IMR-90 (cell line): ENCODE measurements around the gene SRPK3. TPM values are rescaled to one million over a fixed set of nuclear protein-coding genes. Genes with fewer than 3 reads are reported as not detected.

Experiments used
- ATAC-seq: fragments of 200-7000 bp; cut with Tn5 transposase; 2 replicates; pipeline ENCODE4 v1.9.1; 2020; ENCODE audit warnings: low read depth, mild to moderate bottlenecking, moderate library complexity
- BruUV-seq: library from RNA; stranded (reverse); fragments of 400-500 nt; replicated peaks from 2 replicates; lab custom pipeline; 2021; lab: Mats Ljungman, UMichigan
- CTCF ChIA-PET: fragments of 300-600 bp; formaldehyde crosslinking; extraction: SDS; loops from one replicate; lab custom pipeline; 2021; ENCODE audit warnings: antibody characterized with exemption; lab: Yijun Ruan, JAX
- POLR2A ChIA-PET: fragments of 300-600 bp; sonication (Branson Sonifier 250); formaldehyde crosslinking; loops from one replicate; lab custom pipeline; 2022; ENCODE audit warnings: antibody characterized with exemption; ENCODE audit not compliant: unreplicated experiment; lab: Charles Lee
- DNase-seq: peaks from one replicate; pipeline ENCODE4 v3.0.0; 2013
- H2AFZ ChIP-seq: replicated peaks from 2 replicates; pipeline ENCODE3; 2013; ENCODE audit warnings: low read length, mild to moderate bottlenecking; ENCODE audit not compliant: poor library complexity
- H2AK5ac ChIP-seq: 2 replicates; pipeline ENCODE4 v1.6.1; 2013; ENCODE audit warnings: low read depth, low read length, inconsistent platforms
- H2AK9ac ChIP-seq: replicated peaks from 2 replicates; pipeline ENCODE3; 2013; ENCODE audit warnings: mild to moderate bottlenecking, low read depth, low read length, moderate library complexity; ENCODE audit not compliant: poor library complexity
- H2BK120ac ChIP-seq: 2 replicates; pipeline ENCODE4 v1.6.1; 2013; ENCODE audit warnings: low read depth, low read length, inconsistent platforms
- H2BK15ac ChIP-seq: 3 replicates; pipeline ENCODE4 v1.6.1; 2013; ENCODE audit warnings: low read depth, low read length, inconsistent platforms
- H2BK20ac ChIP-seq: 2 replicates; pipeline ENCODE4 v1.6.1; 2013; ENCODE audit warnings: low read depth, mild to moderate bottlenecking, inconsistent platforms, low read length, moderate library complexity
- H2BK5ac ChIP-seq: 2 replicates; pipeline ENCODE4 v1.6.1; 2013; ENCODE audit warnings: mild to moderate bottlenecking, low read depth, low read length, inconsistent platforms; ENCODE audit not compliant: poor library complexity, severe bottlenecking
- H3K14ac ChIP-seq: replicated peaks from 2 replicates; pipeline ENCODE4 v1.6.1; 2013; ENCODE audit warnings: low read depth, low read length, inconsistent platforms
- H3K18ac ChIP-seq: 2 replicates; pipeline ENCODE4 v1.6.1; 2013; ENCODE audit warnings: low read depth, low read length, control low read depth
- H3K23ac ChIP-seq: 2 replicates; pipeline ENCODE4 v1.6.1; 2013; ENCODE audit warnings: low read depth, low read length, inconsistent platforms
- H3K27ac ChIP-seq: 2 replicates; pipeline ENCODE4 v1.5.1; 2013; ENCODE audit warnings: mild to moderate bottlenecking, control low read depth, low read length; ENCODE audit not compliant: insufficient read depth
- H3K27me3 ChIP-seq: 2 replicates; pipeline ENCODE4 v1.6.1; 2013; ENCODE audit warnings: low read length; ENCODE audit not compliant: control insufficient read depth, insufficient read depth
- H3K36me3 ChIP-seq: 2 replicates; pipeline ENCODE4 v1.6.1; 2013; ENCODE audit warnings: low read length, mixed read lengths; ENCODE audit not compliant: control insufficient read depth, insufficient read depth
- H3K4ac ChIP-seq: 2 replicates; pipeline ENCODE4 v1.6.1; 2013; ENCODE audit warnings: low read depth, low read length, inconsistent platforms
- H3K4me1 ChIP-seq: 2 replicates; pipeline ENCODE4 v1.6.1; 2013; ENCODE audit warnings: low read length, mixed read lengths; ENCODE audit not compliant: control insufficient read depth, insufficient read depth
- H3K4me2 ChIP-seq: 2 replicates; pipeline ENCODE4 v1.6.1; 2013; ENCODE audit warnings: low read depth, mild to moderate bottlenecking, control low read depth, low read length, moderate library complexity
- H3K4me3 ChIP-seq: 2 replicates; pipeline ENCODE4 v1.5.1; 2013; ENCODE audit warnings: low read depth, mild to moderate bottlenecking, control low read depth, low read length, moderate library complexity; ENCODE audit not compliant: insufficient read depth
- H3K56ac ChIP-seq: 2 replicates; pipeline ENCODE4 v1.6.1; 2013; ENCODE audit warnings: low read length, inconsistent platforms; ENCODE audit not compliant: insufficient read depth; ENCODE audit errors: extremely low read depth
- H3K79me1 ChIP-seq, 2 experiments: 2 replicates each; pipeline ENCODE4 v1.6.1; 2013; ENCODE audit warnings: low read length in 2 of 2, inconsistent platforms in 1 of 2, low read depth in 1 of 2
- H3K9ac ChIP-seq: 2 replicates; pipeline ENCODE4 v1.6.1; 2013; ENCODE audit warnings: low read depth, low read length, control low read depth
- H3K9me1 ChIP-seq: 2 replicates; pipeline ENCODE4 v1.6.1; 2013; ENCODE audit warnings: low read length, inconsistent platforms; ENCODE audit not compliant: insufficient read depth
- H3K9me3 ChIP-seq: 2 replicates; pipeline ENCODE4 v1.6.1; 2013; ENCODE audit warnings: low read length; ENCODE audit not compliant: control insufficient read depth, insufficient read depth
- H4K20me1 ChIP-seq: 2 replicates; pipeline ENCODE4 v1.6.1; 2013; ENCODE audit warnings: low read length, inconsistent platforms; ENCODE audit not compliant: insufficient read depth
- H4K5ac ChIP-seq: 2 replicates; pipeline ENCODE4 v1.6.1; 2013; ENCODE audit warnings: mild to moderate bottlenecking, low read depth, low read length, control low read depth
- H4K8ac ChIP-seq, 2 experiments: 2 replicates each; pipeline ENCODE4 v1.6.1; 2013; ENCODE audit warnings: low read depth in 2 of 2, low read length in 2 of 2, control low read depth in 1 of 2, inconsistent platforms in 1 of 2
- H4K91ac ChIP-seq: 2 replicates; pipeline ENCODE4 v1.6.1; 2013; ENCODE audit warnings: low read depth, low read length, inconsistent platforms; ENCODE audit not compliant: insufficient read depth
- BHLHE40 ChIP-seq: fragments of 150-350 bp; IDR thresholded peaks from 2 replicates; pipeline ENCODE4 v1.6.1; 2016; ENCODE audit warnings: mild to moderate bottlenecking, low read depth, low read length
- CEBPB ChIP-seq: IDR thresholded peaks from 2 replicates; pipeline ENCODE4 v1.6.1; 2012; ENCODE audit warnings: low read depth, low read length, improper control_type of control experiment
- CHD1 ChIP-seq: IDR thresholded peaks from 2 replicates; pipeline ENCODE4 v1.6.1; 2012; ENCODE audit warnings: low read depth, low read length, improper control_type of control experiment
- CTCF ChIP-seq: conservative IDR thresholded peaks from 2 replicates; pipeline ENCODE4 v1.5.1; 2012; ENCODE audit warnings: mild to moderate bottlenecking, low read depth, low read length, improper control_type of control experiment
- ELK1 ChIP-seq: fragments of 150-350 bp; IDR thresholded peaks from 2 replicates; pipeline ENCODE4 v1.6.1; 2016; ENCODE audit warnings: low read depth, mild to moderate bottlenecking, low read length, moderate library complexity, borderline replicate concordance
- FOS ChIP-seq: fragments of 150-350 bp; IDR thresholded peaks from 2 replicates; pipeline ENCODE4 v1.6.1; 2016; ENCODE audit warnings: low read depth, low read length
- MAFK ChIP-seq: IDR thresholded peaks from 2 replicates; pipeline ENCODE4 v1.6.1; 2012; ENCODE audit warnings: low read depth, low read length, improper control_type of control experiment
- MAZ ChIP-seq: IDR thresholded peaks from 2 replicates; pipeline ENCODE4 v1.6.1; 2012; ENCODE audit warnings: low read depth, mild to moderate bottlenecking, low read length, improper control_type of control experiment, moderate library complexity, borderline replicate concordance
- MXI1 ChIP-seq: IDR thresholded peaks from 2 replicates; pipeline ENCODE4 v1.6.1; 2012; ENCODE audit warnings: low read depth, mild to moderate bottlenecking, low read length, moderate library complexity, borderline replicate concordance
- NFE2L2 ChIP-seq: fragments of 150-350 bp; IDR thresholded peaks from 2 replicates; pipeline ENCODE4 v1.6.1; 2016; ENCODE audit warnings: low read depth, mild to moderate bottlenecking, low read length
- POLR2A ChIP-seq: IDR thresholded peaks from 2 replicates; pipeline ENCODE4 v1.6.1; 2012; ENCODE audit warnings: mild to moderate bottlenecking, low read depth, low read length
- RAD21 ChIP-seq: IDR thresholded peaks from 2 replicates; pipeline ENCODE4 v1.6.1; 2012; ENCODE audit warnings: low read length, improper control_type of control experiment
- RCOR1 ChIP-seq: IDR thresholded peaks from 2 replicates; pipeline ENCODE4 v1.6.1; 2012; ENCODE audit warnings: mild to moderate bottlenecking, low read length, improper control_type of control experiment; ENCODE audit not compliant: insufficient replicate concordance
- RFX5 ChIP-seq: IDR thresholded peaks from 2 replicates; pipeline ENCODE4 v1.8.0; 2012; ENCODE audit warnings: low read depth, mild to moderate bottlenecking, low read length, moderate library complexity
- SMC3 ChIP-seq: fragments of 150-350 bp; IDR thresholded peaks from 2 replicates; pipeline ENCODE4 v1.6.1; 2016; ENCODE audit warnings: low read depth, mild to moderate bottlenecking, antibody characterized with exemption, low read length, moderate library complexity
- USF2 ChIP-seq: fragments of 150-350 bp; IDR thresholded peaks from 2 replicates; pipeline ENCODE4 v1.6.1; 2017; ENCODE audit warnings: mild to moderate bottlenecking, antibody characterized with exemption, low read length, low read depth
- WGBS, 2 experiments: methylation state at CpG; one replicate each; pipeline versions ENCODE4 v1.1.5 to v1.1.7; 2013; ENCODE audit warnings: missing lambda C conversion rate in 2 of 2; ENCODE audit not compliant: insufficient read length in 1 of 2; ENCODE audit errors: extremely low coverage in 2 of 2; 5-methylcytosine and 5-hydroxymethylcytosine counted together
- dilution Hi-C: fragments of 300-500 bp; cut with HindIII; formaldehyde crosslinking; loops from one replicate; pipeline ENCODE4 v1.14.3; 2018; ENCODE audit warnings: low sequenced_read_pairs; ENCODE audit not compliant: unreplicated experiment
- in situ Hi-C: fragments of 300-500 bp; cut with MboI; formaldehyde crosslinking; loops from 3 replicates; pipeline ENCODE4 v1.14.3; 2019; ENCODE audit warnings: low sequenced_read_pairs, inconsistent platforms, mixed read lengths
- intact Hi-C: fragments of 100-400 bp; cut with micrococcal nuclease; formaldehyde crosslinking; loops from 2 replicates; pipeline ENCODE4 v1.10.0; 2022
- polyA plus RNA-seq, 3 experiments: library from polyadenylated mRNA; depleted of rRNA; stranded (reverse); fragments of >200 nt; gene quantifications; 2 replicates each; pipeline ENCODE4 v1.2.3, GENCODE V29; 2012; ENCODE audit warnings: low replicate concordance in 1 of 3
- total RNA-seq: library from RNA; depleted of rRNA; stranded (reverse); fragments of >200 nt; gene quantifications from 2 replicates; pipeline ENCODE4 v1.2.3, GENCODE V29; 2012

The SRPK3 gene
- total and polyA plus RNA-seq, 2 of the 4 experiments (the other 2 are of a cell fraction) = 0.36 to 0.70 TPM

- Histone ChIP-seq H3K23ac (no peak overlapping the region), H3K79me1 (no peaks in the 10 kb centered on the region), H2AK9ac (no peak overlapping the region), H4K91ac (no peak overlapping the region), H3K9me1 (no peaks in the 10 kb centered on the region), H2BK20ac (no peak overlapping the region), H3K18ac (no peak overlapping the region), H3K4ac (no peak overlapping the region), H3K14ac (no peak overlapping the region), H3K27ac (no peak overlapping the region), H2AK5ac (no peak overlapping the region), H2BK5ac (no peak overlapping the region), H3K56ac (no peak overlapping the region), H3K4me1 (peaks cover under 1% of the 10 kb centered on the region; the same call in 1 of the 2 replicates), H3K9me3 (0 out of 2 replicates have a peak, but pooled peaks cover 1% of the 10 kb centered on the region), H3K27me3 (no peaks in the 10 kb centered on the region), H4K8ac (no peak overlapping the region), H2BK15ac (no peak overlapping the region), H4K20me1 (no peaks in the 10 kb centered on the region), H2BK120ac (no peak overlapping the region), H2AFZ (no peak overlapping the region), H3K9ac (no peak overlapping the region), H3K4me2 (no peak overlapping the region), H3K36me3 (peaks cover 10% of the 10 kb centered on the region; the same call in 1 of the 2 replicates), H4K5ac (no peak overlapping the region), H3K4me3 (no peak overlapping the region)
- ATAC-seq = no peak
- DNase-seq = no peak
- in situ Hi-C loops = no loop called here
- BruUV-seq = no TSS peak
- intact Hi-C loops = no loop called here
- ChIA-PET POLR2A (no interaction called here), CTCF (no interaction called here)
- TF ChIP-seq NFE2L2 = no peak
- TF ChIP-seq MAZ = no peak
- TF ChIP-seq FOS = no peak
- no peak for TF ChIP-seq CHD1
- no peak for TF ChIP-seq CEBPB
- TF ChIP-seq USF2 = no peak
- no peak for TF ChIP-seq SMC3
- no peak for TF ChIP-seq ELK1
- TF ChIP-seq RFX5 = no peak
- TF ChIP-seq RAD21 = no peak
- TF ChIP-seq MAFK = no peak
- TF ChIP-seq RCOR1 = no peak
- no peak for TF ChIP-seq MXI1
- TF ChIP-seq BHLHE40 = no peak
- no peak for TF ChIP-seq CTCF
- TF ChIP-seq POLR2A = no peak
- dilution Hi-C loops = no loop called here
- 88% methylated on average over 14 of the region's 27 CpGs; no CpG with 5 or more reads in 1 of the 2 experiments for WGBS, 2 experiments
Observed at GRCh38 chrX:153738056-153738605, 42.7 kb upstream of the SRPK3 start.
